NAMALWA (cell line): ENCODE measurements around the gene KRT1.

Source experiments
- DNase-seq: peaks from one replicate; pipeline ENCODE4 v3.0.0-alpha.2; 2015; ENCODE audit warnings: low spot score

The KRT1 gene

DNA sequence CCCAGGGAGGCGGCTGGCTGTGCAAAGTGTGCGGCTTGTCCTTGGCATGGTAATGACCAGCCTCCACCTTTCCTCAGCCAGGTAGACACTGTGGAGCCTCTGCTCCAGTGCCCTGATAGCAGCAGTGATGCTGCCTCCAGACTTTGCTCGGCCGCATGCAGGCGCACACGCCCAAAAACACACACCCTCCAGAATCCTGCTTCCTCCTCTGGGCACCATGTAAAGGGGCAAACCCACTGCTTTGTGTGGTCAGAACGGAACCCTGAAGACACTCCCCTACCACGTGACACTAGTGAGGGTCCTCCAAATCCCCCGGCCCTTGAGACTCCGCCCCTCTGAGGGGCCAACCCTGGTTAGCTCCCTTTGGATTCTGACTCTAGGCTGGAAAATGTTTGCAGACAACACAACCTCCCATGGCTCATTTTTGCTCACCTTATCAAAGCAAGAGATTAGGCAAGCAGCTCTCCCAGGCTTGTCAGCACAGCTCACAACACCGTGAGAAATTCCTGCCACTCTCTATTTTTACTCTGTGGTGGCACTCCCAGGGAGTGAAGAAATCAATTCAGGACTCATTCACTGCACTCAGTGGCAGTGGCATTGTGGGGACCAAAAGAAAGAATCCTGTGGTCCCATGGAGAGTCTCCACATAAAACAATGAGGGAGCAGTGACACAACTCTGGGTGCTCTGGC lies 18.6 kb upstream of the KRT1 start:
- no peak for DNase-seq

DNA sequence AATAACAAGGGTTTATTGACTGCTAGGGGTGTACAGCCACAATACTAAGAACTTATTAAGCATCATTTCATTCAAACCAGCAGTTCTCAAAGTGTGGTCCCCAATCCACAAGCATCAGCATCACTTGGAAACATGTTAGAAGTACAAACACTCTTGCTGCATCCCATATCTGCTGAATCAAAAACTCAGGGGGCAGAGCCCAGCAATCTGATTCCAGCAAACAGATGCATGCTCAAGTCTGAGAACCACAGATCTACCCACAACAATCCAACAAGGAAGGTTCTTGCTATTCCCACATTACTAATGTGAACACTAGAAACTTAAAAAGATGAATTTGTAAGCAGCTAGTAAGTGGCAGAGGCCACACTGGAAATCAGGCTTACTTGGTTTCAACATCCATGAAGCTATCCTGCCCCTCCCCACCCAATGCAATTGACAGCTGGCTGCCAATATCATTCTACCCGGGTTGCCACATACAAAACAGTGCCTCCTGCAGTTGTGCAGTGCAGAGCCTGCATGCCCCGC lies 16.9 kb upstream of the KRT1 start:
- DNase-seq, result no peak

DNA sequence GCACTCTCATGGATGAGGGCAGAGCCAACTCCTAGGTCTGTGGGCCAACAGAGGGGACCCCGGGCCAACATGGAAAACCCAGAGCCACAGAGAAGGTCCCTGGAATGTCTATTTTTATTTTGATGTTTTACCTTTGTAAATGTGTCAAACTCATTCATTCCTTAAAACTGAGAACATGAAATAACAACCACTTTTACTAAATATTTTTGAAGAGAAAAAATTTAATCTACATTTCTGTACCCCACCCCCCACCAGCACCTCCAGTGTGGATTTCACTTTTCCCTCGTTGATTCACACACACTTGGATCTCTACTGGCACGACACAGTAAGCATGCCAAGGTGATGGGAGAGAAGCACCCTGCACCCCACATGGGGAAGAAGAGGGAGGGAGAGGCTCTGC lies 16.4 kb upstream of the KRT1 start:
- no peak for DNase-seq

DNA sequence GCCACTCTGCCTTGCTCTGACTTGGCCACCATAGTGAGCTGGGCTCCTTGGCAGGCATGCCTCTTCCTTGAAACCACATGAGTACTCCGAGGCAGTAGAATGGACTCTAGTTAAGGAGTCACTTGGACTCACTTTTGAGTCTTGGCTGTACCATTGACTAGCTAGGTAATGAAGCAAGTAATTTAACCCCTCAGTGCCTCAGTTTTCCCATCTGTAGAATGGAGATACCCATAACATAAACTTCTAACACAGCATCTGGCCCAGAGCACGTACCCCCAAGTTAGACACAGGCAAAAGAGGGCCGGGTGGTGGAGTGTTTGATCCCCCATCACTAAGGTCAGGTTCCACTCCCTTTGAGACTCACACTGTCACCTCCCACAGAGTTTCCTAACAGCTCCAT lies 14.8 kb upstream of the KRT1 start:
- no peak for DNase-seq

DNA sequence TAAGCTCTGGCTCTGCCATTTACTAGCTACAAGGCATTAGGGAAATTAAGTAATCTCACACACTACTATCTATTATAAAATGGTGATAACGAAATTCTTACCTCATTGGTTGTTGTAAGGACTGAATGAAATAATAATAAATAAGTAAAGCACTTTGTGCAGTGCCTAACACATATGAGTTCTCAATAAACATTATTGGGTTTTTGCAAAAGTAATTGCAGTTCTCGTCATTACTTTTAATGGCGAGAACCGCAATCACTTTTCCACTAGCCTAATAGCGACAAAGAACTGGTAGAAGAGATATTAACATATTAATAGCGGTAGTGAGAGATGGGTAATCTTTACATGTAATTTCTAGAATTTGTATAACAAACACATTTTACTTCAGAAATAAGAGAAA lies 13.9 kb upstream of the KRT1 start:
- DNase-seq, result no peak

DNA sequence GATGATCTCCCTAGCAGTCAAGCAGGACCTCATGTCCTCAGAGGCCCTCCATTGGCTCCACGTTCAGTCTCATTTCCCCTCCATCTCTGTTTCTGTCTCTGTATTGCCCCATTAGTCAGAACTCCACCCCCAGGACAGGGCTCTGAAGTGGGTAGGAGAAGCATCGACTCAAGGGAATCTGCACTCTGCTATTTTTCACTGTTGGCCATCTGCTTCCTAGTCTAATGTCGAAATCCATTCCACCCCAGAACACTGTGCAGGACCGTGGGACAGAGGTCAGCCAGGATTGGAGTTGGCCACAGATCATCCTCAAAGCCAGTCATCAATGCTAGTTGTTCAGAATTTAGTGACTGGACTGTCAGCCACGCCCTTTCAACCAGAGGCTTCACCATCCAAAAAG lies 13.1 kb upstream of the KRT1 start:
- no peak for DNase-seq

DNA sequence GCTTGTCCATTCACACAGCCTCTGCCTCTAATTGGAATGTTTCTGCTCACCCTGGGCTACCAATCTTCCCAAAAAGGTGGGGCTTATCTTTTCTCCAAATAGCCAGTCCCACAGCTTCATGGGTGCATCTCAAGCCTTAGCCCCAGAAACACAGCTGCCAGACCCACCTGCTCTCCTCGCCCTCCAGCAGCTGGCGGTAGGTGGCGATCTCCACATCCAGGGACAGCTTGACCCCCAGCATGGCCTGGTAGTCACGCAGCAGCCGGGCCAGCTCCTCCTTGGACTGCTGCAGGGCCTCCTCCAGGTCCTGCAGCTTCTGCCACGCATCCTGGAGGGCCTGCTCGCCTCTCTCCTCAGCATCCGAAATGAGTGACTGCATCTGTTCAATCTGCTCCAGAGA lies 12.0 kb upstream of the KRT1 start:
- DNase-seq, result no peak

DNA sequence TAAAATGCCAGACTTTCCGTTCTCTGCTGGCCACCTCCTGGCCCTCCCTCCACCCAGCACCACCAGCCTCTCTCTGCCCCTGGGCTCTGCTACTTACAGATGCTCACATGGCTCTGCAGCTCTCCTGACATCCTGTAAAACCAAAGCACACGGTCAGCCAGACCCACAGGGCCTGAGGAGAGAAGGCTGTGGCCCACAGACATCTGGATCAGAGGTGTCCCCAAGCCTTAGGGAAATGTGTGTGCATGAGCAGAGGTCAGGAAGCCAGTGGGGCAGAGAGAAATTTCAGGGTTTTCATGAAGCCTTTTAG lies 11.6 kb upstream of the KRT1 start:
- DNase-seq, result no peak

DNA sequence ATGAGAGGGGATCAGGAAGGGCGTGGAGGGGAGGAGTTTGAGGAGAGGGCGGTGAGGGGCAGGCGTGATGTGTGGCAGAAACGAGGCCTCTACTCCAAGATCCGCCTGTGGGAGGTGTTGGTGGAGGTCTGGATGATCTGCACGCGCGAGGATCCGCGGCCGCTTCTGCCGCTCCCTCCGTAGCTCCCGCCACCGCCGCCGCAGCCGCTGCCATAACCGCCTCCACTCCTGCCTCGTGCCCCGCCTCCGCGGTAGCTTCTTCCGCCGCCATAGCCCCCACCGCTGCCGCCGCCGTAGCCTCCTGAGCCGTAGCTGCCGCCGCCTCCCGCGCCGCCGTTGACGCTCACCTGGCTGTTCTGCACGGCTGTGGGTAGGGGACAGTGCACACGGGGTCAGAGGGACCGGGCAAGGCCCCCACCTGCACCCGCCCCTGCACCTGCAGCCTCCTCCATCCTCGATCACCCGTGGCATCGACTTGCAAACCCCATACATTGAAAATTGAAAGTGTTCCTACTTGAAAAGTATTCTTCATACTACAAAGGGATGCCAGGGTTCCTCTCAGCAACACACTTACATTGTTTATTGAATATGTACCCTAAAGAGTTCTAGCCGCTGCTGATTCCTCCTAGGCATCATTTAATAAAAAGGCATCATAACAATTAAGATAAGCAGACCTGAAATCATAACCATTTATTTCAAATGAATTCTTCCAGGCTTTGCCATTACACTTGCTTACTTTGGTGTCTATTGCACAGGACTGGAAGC lies 11.1 kb upstream of the KRT1 start:
- no peak for DNase-seq

DNA sequence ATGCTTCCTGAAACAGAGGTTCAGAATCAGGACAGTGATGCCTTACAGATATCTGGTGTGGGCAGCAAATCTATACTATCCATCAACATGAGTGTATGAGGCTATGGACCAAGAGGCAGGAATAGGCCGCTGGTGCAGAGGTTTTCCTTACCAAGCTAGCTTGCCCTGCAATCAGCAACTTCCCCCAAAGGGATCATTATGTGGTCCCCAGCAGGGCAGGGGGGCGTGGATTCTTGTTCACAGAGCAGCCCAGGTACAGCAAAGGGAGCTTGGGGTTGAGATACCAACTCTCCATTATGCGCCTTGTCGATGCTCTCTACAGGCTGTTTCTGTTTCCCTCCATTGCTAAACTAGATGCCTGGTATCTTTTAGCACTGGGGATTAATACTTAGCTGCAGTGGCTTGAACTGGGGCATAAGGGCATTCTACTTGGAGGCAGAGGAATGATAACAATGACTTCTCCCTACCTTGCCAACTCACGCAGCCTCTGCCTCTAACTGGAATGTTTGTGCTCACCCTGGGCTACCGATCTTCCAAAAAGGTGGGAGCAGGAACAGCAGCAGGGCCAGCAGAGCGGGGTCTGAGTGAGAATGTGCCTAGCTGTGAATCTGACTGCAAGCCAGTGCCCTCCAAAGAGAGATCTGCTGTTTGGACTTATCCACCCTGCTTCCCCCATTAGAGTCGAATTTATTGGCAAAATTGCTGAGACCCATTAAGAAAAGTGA lies 10.3 kb upstream of the KRT1 start:
- DNase-seq, result no peak

DNA sequence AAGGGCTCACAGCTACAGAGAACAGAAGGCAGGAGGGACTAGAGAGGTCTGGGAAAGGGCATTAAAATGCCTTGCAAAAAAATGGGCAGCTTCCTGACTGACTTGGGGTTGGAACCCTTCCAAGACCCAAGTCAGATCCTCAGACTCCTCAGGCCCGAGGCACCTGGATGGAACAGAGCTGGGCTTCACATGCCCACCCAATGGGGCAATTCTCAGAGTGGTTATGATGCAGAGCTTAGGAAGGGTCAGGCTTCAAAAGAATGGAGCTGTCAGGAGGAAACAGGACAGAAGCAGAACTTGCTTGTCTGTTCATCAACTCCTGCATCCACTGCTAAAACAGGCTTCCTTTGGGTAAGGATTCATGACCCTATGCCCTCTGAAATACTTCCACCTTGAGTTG lies 9.7 kb upstream of the KRT1 start:
- DNase-seq, result no peak

DNA sequence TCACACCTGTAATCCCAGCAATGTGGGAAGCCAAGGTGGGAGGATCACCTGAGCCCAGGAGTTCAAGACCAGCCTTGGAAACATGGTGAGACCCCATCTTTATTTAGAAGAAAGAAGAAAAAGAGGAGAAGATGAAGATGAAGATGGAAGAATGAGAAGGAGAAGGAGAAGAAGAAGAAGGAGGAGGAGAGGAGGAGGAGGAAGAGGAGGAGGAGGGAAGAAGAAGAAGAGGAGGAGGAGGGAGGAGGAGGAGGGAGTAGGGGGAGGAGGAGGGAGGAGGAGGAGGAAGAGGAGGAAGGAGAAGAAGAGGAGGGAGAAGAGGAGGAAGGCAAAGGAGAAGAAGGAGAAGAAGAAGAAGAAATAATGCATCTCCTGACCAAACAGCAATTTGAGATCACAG lies 9.0 kb upstream of the KRT1 start:
- DNase-seq, result no peak

DNA sequence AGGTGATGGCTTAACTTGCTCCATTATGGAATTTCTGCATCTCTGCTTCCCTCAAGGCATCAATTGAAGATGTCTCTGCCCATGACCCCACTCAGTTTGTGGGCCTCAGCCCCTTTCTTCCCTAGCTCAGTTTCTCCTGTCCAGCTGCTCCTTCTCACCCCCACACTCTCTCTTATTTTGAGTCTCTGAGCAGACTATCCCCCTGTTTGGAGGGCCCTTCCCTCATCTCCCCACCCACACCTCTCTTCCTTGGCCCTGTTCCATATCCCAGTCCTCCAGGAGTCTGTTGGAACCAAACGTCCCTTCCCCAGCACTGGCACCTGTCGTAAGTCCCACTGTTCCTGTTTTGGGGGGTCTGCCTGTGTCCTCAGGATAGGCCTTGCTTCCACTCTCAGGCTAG lies 8.3 kb upstream of the KRT1 start:
- DNase-seq, result no peak

DNA sequence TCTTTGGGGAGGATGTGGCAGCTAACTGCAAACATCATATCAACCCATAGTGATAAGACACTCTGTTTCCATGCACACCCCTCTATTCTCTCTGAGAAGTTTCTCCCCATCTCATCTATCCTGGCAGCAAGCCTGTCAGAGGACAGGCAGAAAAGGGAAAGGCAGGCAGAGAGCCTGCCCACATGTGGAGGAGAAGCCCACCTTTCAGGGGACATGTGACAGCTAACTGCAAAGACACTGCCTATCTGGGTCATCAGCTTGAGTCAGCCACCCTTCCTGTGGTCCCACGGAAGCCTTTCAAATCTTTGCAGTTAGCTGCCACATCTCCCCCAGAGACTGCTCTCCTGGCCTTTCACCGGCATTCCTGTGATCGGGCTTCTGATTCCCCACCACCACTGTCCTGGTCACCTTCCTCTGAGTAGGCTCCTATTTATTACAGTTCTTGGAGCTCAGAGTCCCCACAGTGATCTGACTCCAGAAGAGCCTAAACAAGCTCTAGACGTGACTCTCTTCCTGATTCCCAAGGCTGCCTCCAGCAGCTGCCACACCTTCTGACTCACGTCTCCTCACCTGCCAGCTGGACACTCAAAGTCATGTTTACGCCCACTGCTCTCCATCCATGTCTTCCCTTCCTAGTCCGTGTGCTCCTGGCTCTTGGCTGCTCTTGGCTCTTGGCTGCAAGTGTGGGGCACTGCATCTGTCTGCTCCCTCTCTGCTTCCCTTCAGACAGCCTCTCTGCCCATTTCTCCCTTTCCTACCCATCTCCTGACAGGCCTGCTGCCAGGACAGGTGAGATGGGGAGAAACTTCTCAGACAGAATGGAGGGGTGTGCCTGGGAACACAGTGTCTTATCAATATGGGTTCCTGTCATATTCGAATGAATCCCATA lies 7.5 kb upstream of the KRT1 start:
- no peak for DNase-seq

DNA sequence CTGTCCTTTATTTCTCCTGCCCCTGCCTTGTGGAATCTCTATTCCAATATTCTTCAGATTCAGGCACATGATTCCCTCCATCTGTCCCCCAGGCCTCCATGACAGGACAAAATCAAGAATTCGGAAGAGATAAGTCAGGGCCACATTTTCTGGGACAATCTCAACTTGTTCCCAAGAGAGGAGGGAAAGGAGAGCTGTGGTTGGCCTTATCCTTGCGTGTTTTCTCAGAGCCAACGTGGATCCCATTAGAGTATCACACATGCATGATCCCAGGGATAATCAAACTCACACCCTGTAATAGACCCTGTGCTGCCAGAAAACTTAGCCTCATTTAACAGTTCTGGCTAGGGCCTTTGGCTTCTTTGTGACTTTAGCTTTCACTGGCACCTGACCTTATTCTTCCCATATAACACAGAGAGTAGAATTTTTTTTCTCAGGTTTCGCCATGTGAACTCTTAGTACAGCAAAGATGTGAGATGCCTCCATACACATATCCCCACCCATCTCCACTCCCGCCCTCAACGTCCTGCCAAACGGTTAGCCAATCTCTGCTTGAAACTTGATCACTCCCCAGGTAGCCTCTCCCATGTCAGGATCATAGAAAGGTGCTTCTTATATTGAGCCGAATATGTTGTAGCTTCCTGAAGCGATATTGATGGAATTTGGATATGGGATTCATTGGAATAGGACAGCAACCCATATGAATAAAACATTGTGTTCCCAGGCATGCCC lies 6.7 kb upstream of the KRT1 start:
- DNase-seq, result no peak

DNA sequence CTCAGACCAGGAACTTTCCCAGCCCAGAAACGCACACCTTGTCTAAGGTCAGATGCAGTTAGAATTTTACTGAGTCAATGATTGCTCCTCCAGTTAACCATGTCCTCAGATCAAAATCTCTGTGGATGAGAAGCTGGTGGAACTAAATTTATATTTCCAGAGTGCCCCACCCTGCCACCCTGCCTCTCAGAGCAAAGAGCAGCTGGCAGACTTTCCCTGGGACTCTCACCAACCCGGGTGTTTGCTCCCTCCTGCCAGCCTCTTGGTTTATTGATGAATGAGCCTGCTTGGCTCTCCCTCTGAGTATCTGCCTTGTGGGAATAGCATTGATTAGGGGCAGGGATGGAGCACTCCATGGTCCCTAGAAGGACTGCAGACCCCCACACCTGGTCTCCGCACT lies 5.9 kb upstream of the KRT1 start:
- DNase-seq, result no peak

DNA sequence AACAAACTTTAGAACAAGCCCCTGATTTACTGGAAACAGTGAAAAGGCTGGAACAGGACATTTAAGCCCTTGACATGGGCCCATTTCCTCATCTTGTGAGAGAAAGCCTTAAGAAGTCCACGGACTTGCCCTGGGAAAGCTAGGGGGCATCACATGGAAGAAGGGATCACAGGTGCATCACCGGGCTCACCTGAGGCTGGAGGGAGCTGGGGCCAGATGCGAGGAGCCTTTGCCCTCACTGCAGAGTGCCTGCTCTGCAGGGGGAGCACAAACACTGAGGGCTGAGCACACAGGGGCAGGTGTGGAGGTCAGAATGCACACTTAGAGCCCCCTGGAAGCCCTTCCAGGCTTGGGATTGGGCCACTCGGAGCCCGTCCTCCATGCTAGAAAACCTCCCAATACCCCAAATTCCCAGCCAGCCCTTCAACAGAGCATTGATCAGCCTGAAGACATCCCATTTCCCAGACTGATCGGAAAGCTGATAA lies 5.2 kb upstream of the KRT1 start:
- no peak for DNase-seq

DNA sequence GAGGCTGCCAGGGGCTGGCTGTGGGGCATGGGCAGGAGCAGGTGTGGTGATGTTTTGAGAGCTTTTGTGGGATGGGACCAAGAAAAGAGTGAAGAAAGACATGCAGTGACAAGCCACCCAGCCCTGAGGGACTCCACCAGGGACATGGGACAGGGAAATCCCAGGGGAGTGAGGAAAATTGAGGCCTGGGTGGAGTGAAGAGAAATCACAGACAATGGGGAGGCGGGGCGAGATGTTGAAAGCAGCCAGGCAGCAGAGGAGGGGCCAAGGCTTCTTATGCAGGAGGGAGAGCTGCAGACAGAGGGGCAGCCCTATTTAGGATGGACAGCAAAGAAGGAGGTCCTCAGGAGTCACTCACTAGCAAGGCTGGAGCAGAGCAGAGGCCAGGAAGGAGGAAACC lies 4.2 kb upstream of the KRT1 start:
- DNase-seq, result no peak

DNA sequence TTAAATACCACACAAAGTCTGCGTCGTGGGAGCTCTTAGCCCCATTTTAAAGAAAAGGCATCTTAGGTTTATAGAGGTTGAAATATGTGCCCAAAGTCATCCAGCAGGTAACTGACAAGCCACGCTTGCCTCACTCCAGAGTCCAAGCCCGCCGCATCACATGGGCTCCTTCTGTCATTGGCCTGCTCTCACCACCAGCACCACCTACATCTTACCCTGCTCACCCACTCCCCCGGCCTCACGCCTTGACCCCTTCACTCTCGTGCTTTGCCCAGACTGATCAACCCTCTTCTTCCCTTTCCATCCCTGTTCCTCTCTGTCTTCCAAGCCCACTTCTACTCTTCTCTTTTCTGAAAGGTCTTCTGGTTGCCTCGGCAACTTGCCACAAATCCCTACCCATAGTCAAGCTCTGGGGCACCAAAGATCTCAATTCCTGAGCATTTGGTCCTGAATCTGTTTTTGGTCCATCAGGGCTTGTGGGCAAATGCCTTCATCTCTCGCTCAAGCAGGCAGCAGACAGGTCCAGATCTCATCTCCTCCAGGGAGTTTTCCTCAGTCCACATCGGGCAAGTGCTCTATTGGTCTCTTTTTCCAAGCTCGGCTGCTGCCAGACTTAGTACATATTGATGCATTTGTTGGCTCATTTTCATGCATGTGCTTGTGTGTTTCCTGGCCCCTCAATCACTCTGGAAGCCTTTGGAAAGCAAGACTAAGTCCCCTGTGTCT lies 3.5 kb upstream of the KRT1 start:
- DNase-seq, result no peak

DNA sequence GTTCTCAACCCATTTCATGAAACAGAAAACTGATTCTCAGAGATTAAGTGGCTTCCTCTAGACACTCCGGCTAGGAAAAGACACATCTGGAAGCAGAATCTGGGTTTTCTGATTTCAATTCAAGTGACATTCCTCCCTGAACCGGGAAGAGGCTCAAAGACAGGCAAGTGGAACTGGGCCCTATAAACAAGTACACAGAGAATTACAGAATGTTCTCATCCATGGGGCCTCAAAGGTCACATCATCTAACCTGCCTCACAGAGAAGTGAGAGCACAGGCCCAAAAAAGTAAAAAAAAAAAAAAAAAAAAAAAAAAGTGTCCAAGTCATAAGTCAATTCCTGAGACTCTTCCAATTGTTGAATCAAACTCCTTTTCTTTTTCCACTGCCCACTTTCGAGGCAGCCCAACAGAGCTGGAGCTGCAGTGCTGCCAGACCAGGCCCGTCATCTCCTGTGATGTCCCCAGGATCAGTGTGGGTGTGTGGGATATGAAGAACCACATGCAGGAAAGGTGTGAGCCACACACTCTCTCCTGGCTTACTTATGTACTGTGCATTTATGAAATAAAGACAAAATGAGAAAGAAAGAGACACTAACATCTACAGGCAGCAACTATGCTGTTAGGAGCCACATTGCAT lies 2.8 kb upstream of the KRT1 start:
- DNase-seq, result no peak

DNA sequence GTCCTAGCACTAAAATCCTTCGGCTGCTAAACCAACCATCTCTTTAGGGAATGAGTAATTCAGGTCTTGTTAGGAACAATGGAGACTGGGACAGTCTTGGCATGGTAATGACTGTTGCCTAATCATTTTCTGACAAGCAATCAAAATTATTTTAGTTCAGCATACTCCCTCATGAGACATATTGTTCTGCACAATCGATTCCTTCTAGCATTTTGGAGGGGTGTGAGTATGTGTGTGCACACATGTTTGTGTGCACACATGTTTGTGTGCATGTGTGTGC lies 2.1 kb upstream of the KRT1 start:
- DNase-seq, result no peak
